Liver (tissue), 3 donors: ENCODE results near the gene DHX15.

ENCODE experiments used
- EGR1 ChIP-seq, 2 donors: IDR thresholded peaks; 2 replicates each; pipeline ENCODE4 v1.6.1; 2016 to 2018; ENCODE audit warnings: antibody characterized with exemption in 2 of 2, low read depth in 2 of 2
- GABPA ChIP-seq, 2 donors: IDR thresholded peaks in 1 of 2; conservative IDR thresholded peaks in 1 of 2; 2 replicates each; pipeline ENCODE4 v1.6.1; 2016; ENCODE audit warnings: antibody characterized with exemption in 2 of 2, mild to moderate bottlenecking in 1 of 2, moderate library complexity in 1 of 2
- RAD21 ChIP-seq, 2 donors: IDR thresholded peaks; 2 replicates each; pipeline ENCODE4 v1.6.1; 2016; ENCODE audit warnings: antibody characterized with exemption in 2 of 2, mild to moderate bottlenecking in 2 of 2
- TAF1 ChIP-seq: conservative IDR thresholded peaks from 2 replicates; pipeline ENCODE4 v1.6.1; 2016; ENCODE audit warnings: antibody characterized with exemption, mild to moderate bottlenecking
- TF ChIP-seq, protein P1 (sequence below): fragments of 150-350 bp; IDR thresholded peaks from 2 replicates; pipeline ENCODE4 v1.5.1; 2017; ENCODE audit warnings: improper control_type of control experiment, low read depth, low read length; ENCODE audit not compliant: missing input control
- TF ChIP-seq, protein P2 (sequence below): IDR thresholded peaks from 2 replicates; pipeline ENCODE4 v1.6.1; 2016; ENCODE audit warnings: antibody characterized with exemption
- TF ChIP-seq, protein P3 (sequence below): IDR thresholded peaks from 2 replicates; pipeline ENCODE4 v1.6.1; 2016; ENCODE audit warnings: antibody characterized with exemption, mild to moderate bottlenecking
- donor health status: healthy.
- donor health status: healthy.

DNA sequence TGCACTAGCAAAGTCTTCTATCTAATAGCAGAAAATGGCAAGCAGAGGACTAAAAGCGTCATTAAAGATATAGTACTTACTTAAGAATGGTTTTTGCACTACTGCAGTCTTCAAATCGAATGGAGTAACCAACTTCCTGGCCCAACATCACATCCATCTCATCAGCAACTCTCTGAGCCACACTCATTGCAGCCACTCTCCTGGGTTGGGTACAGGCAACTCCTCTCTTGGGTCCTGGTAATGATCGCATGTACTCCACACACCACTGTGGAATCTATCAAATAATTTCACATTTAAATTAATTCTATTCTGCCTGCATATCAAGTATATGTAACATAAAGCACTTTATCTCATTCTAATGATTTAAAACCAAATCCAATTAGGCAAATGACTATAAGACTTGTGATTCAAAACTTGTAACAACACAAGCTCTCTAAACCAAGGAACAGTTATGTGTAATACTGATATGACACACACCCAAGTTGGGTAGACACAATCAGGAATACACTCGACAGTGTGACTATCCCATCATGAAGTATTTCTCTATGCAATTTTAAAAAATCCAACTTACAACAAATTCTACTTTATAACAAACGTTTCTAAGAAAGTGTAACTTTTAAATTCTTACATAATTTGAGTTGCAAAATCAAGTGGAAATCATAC lies 13.6 kb downstream of the DHX15 start:
- TF ChIP-seq, protein P1, sequence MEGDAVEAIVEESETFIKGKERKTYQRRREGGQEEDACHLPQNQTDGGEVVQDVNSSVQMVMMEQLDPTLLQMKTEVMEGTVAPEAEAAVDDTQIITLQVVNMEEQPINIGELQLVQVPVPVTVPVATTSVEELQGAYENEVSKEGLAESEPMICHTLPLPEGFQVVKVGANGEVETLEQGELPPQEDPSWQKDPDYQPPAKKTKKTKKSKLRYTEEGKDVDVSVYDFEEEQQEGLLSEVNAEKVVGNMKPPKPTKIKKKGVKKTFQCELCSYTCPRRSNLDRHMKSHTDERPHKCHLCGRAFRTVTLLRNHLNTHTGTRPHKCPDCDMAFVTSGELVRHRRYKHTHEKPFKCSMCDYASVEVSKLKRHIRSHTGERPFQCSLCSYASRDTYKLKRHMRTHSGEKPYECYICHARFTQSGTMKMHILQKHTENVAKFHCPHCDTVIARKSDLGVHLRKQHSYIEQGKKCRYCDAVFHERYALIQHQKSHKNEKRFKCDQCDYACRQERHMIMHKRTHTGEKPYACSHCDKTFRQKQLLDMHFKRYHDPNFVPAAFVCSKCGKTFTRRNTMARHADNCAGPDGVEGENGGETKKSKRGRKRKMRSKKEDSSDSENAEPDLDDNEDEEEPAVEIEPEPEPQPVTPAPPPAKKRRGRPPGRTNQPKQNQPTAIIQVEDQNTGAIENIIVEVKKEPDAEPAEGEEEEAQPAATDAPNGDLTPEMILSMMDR: no peak
- TF ChIP-seq RAD21 (IDR thresholded peaks at IDR 0.05): no peak
- TF ChIP-seq, protein P2, sequence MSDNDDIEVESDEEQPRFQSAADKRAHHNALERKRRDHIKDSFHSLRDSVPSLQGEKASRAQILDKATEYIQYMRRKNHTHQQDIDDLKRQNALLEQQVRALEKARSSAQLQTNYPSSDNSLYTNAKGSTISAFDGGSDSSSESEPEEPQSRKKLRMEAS: no peak
- no peak for TF ChIP-seq GABPA (IDR thresholded peaks at IDR 0.05 in 1 of 2, conservative IDR thresholded peaks at IDR 0.05 in 1 of 2)
- TF ChIP-seq EGR1 (IDR thresholded peaks at IDR 0.05; ENCODE audit: low read depth in 2 of 2): no peak
- no peak for TF ChIP-seq TAF1
- TF ChIP-seq, protein P3, sequence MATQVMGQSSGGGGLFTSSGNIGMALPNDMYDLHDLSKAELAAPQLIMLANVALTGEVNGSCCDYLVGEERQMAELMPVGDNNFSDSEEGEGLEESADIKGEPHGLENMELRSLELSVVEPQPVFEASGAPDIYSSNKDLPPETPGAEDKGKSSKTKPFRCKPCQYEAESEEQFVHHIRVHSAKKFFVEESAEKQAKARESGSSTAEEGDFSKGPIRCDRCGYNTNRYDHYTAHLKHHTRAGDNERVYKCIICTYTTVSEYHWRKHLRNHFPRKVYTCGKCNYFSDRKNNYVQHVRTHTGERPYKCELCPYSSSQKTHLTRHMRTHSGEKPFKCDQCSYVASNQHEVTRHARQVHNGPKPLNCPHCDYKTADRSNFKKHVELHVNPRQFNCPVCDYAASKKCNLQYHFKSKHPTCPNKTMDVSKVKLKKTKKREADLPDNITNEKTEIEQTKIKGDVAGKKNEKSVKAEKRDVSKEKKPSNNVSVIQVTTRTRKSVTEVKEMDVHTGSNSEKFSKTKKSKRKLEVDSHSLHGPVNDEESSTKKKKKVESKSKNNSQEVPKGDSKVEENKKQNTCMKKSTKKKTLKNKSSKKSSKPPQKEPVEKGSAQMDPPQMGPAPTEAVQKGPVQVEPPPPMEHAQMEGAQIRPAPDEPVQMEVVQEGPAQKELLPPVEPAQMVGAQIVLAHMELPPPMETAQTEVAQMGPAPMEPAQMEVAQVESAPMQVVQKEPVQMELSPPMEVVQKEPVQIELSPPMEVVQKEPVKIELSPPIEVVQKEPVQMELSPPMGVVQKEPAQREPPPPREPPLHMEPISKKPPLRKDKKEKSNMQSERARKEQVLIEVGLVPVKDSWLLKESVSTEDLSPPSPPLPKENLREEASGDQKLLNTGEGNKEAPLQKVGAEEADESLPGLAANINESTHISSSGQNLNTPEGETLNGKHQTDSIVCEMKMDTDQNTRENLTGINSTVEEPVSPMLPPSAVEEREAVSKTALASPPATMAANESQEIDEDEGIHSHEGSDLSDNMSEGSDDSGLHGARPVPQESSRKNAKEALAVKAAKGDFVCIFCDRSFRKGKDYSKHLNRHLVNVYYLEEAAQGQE: no peak
